GM21526 (cell line): Measurements from ENCODE around the gene GOLGA6L22.
"Not testable (repeated sequence)": the region's sequence is repeated elsewhere in the genome, so short reads cannot be mapped to it uniquely, and the experiment has no call there.

Experiments used
- ATAC-seq: cut with Tn5 transposase; IDR thresholded peaks from one replicate; pipeline ENCODE4 v1.9.1; 2021; ENCODE audit warnings: moderate library complexity; ENCODE audit not compliant: unreplicated experiment, low FRiP score

Gene GOLGA6L22, protein sequence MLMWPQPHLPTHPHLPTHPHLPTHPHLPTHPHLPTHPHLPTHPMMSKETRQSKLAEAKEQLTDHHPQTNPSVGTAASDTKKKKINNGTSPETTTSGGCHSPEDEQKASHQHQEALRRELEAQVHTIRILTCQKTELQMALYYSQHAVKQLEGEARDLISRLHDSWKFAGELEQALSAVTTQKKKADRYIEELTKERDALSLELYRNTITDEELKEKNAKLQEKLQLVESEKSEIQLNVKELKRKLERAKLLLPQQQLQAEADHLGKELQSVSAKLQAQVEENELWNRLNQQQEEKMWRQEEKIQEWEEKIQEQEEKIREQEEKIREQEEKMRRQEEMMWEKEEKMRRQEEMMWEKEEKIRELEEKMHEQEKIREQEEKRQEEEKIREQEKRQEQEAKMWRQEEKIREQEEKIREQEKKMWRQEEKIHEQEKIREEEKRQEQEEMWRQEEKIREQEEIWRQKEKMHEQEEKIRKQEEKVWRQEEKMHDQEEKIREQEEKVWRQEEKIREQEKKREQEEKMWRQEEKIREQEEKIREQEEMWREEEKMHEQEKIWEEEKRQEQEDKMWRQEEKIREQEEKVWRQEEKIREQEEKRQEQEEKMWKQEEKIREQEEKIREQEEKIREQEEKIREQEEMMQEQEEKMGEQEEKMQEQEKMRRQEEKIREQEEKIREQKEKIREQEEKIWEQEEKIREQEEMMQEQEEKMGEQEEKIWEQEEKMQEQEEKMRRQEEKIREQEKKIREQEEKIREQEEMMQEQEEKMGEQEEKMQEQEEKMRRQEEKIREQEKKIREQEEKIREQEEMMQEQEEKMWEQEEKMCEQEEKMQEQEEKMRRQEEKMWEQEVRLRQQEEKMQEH

DNA sequence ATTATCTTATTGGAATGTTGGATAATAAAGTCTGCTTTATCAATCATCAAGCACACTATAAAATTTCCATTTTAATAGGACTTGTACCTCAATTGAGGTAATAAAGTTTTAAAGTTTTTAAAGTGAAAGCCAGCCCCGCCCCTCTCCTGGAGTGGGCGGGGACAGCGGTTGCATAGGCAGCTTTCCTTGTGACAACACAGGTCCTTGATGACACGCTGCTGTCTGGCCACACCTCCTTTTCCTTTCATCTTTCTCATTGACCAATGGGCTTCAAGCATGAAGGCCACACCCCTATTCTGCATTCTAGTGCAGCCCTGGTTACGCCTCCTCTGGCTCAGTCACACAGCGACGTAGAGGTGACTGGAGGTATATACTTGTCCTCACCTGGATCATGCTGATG, at the start of gene GOLGA6L22:
Gene GOLGA6L22, plus strand, starts transcription at position 301 of the 400 bp plus-strand sequence. Its CDS starts 91 bp downstream, at position 392.
- ATAC-seq: not testable (repeated sequence)

DNA sequence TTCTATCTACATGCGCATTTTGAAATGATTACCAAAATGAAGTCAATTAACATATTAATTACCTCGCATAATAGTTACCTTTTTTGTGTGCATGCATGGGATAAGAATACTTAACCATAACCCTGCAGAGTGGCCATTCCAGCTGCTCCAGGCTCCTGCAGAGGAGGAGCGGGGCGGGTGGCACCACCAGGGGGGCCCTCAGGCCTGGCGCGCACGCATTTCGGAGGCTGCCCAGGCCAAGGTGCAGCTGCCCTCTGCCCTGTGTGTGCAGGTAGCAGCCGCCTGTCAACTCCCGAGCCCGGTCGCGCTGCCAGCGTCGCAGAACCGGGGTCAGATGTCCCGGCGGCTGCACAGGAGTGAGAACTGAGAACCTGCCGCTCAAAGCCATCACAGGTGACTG, 41.4 kb upstream of the GOLGA6L22 start:
- ATAC-seq: not testable (repeated sequence)

DNA sequence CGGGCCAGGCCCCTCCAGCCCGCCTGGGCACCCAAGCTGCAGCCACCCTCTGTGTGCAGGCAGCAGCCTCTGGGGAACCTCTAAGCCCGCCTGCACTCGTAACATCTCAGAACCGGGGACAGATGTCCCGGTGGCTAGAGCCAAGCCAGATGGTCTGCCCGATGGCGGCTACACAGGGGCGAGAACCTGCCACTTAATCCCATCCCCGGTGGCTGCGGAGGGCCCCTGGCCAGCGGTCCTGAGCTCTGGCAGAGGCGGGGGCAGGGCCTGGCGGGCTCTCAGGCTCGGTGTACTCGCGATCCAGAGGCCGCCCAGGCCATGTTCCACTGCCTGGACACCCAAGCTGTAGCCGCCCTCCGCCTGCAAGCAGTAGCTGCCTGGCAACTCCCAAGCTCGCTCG, 40.9 kb upstream of the GOLGA6L22 start:
- not testable (repeated sequence) for ATAC-seq

DNA sequence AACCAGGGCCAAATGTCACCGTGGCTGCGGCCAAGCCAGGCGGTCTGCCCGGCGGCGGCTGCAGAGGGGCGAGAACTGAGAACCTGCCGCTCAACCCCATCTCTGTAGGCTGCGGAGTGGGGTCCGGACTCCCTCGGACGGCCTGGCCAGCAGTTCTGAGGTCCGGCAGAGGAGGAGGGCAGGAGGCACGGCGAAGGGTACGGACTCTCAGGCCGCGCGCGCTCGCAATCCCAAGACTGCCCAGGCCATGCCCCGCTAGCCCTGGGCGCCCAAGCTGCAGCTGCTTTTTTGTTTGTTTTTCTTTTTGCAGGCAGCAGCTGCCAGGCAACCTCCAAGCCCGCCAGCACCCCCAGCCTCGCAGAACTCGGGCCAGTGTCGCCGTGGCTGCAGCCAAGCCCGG, 40.5 kb upstream of the GOLGA6L22 start:
- ATAC-seq: not testable (repeated sequence)

DNA sequence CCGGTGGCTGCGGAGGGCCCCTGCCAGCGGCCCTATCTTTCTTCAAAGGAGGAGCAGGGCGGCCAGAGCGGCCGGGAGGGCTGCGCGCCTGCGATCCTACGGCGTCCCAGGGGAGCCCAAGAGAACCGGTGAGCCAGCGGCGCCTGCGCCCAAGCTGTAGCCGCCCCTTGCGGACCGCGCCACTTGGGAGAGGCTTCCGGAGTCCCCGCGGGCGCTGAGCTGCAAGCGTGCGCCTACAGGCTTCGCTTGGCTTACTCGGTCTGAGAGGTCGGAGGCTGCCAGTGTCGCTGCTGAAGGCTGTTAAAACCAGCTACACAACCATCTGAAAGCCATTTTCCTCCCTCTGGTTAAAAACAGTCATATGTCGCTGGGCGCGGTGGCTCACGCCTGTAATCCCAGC, 40.0 kb upstream of the GOLGA6L22 start:
- not testable (repeated sequence) for ATAC-seq

DNA sequence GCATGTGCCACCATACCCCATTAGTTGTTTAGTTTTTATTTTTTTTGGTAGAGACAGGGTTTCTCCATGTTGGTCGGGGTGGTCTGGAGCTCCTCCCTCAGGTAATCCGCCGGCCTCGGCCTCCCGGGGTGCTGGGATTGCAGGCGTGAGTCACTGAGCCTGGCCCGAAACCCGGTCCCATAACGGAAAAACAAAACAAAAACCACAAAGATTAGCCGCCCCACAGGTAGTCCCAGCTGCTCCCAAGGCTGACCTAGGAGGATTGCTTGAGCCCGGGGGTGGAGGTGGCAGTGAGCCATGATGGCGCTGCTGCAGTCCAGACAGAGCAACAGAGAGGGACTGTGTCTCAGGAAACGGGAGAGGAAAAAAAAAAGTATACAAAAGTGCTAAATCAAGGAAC, 38.4 kb upstream of the GOLGA6L22 start:
- ATAC-seq: not testable (repeated sequence)

DNA sequence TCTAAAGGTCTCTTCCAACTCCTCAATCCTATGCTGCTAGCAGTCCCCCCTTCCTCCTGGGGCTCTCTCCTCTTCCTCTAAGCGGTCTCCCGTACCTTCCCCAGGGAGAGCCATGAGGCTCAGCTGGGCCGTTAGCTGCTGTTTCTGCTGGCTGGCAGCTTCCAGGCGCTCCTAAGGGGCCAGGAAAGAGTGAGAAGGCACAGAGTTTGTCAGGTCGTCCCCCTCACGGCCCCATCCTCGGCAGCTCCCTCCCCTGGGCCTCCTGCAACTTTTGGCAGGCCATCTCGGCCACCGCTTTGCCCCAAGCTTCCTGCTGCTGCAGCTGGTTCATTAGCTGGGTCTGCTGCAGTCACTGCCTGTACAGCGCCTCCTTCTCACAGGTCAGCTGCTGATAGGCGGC, 29.3 kb upstream of the GOLGA6L22 start:
- ATAC-seq: not testable (repeated sequence)

DNA sequence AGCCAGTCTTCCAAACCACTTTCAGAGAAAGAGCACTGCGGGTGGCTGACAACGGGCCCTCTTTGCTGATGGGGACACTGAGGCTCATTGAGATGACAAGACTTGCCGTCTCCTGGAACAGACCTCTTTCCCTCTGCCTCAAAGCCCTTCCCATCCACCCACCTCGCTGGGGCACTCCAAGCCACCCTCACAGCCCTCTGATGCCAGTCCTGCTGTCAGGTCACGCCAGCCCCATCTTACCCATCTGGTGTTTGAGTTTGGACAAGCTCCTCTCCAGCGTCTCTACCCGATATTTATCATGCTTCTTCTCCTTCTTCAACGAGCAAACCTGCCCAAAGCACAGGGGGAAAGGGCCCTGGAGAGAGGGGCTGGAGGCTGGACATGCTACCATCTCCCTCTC, 27.0 kb upstream of the GOLGA6L22 start:
- not testable (repeated sequence) for ATAC-seq

DNA sequence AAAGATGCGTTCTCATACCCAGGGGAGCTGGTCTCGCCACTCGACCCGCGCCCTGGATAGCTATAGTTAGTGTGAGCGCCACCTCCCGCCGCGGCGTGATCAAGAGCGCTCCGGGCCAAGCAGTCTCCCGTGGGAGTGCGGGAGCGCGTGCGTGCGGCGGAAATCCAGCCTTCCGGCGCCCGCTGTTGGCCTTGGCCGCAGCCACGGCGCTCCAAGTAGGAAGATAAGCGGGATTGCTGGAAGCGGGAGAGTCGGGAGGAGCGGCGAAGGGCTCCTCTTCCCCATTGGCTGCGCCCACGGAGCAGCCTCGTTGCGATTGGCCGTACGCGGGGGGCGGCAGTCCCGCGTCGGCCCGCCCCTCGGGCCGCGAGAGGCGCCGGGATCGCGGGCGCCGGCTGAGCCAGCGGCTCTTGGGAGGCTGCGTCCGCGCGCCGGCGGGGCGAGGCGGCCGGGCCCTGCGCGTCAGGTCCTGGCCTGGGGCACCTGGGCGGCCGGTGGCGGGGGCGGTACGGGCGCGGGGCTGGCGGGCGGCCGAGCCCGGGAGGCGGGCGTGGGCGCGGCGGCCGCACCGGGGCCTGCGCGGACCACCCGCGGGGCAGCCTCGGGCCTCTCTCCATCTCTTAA, 35.9 kb downstream of the GOLGA6L22 start:
- ATAC-seq: not testable (repeated sequence)

DNA sequence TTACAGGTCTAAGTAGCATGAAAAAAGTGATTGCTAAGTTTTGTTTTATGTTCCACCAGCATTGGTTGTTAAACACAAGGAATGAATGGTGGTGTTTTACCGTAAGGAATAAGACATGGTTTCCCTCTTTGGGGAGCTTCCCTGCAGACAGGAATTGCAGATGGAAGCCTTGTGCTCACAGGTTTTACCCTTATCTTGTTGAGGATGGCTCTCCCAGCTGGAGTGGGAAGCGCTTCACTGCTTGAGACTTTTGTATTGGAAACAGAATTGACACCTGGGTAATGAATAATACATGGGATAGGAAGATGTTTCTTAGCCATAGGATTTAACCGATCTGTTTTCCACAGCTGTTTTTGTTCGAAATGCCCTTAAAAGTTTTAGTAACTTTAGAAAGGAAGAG, 38.5 kb downstream of the GOLGA6L22 start:
- not testable (repeated sequence) for ATAC-seq

DNA sequence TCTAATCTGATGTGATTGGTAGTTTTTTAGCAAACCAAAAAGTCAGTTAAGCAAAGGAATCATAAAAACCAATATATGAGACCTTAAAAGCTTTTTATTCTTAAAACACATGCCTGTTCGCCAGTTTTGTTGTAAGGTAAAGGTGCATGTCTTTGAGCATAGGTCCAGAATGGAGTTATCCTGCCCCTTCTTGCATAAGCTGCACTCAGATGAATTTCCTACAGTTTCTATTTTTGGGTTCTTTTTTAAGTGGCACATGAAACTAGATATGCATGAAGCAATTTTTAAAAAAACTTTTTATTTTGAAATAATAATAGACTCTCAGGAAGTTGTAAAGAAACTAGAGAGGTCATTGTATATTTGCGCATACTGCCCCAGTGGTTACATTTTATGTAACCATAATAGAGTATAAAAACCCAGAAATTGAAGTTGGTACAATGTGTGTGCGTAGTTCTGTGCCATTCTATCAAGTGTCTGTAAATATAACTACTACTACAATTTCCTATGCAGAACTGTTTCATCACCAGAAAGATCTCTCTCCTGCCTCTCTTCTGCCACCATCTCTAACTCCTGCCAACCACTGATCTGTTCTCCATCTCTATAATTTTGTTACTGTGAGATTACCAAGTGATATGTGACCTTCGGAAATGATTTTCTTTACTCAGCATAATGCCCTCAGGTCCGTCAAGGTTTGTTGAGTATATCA, 39.7 kb downstream of the GOLGA6L22 start:
- not testable (repeated sequence) for ATAC-seq

DNA sequence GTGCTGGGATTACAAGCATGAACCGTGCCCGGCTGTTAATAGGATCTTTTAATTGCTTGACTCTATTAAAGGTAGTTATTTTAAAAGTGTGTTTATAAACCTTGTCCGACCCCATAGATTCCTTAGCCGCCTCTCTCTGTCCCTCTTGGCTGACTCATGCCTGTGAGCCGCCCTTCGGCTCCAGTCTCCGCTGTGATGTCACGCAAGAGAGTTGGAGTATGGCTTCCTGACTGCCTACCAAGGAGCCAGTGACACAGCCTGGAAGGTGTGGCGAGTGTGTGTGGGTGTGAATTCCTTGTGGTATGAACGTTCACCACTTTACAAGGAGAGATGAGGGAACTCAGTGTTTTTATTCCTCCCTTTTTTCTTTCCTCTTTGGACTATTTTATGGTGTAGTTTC, 43.6 kb downstream of the GOLGA6L22 start:
- ATAC-seq: not testable (repeated sequence)

DNA sequence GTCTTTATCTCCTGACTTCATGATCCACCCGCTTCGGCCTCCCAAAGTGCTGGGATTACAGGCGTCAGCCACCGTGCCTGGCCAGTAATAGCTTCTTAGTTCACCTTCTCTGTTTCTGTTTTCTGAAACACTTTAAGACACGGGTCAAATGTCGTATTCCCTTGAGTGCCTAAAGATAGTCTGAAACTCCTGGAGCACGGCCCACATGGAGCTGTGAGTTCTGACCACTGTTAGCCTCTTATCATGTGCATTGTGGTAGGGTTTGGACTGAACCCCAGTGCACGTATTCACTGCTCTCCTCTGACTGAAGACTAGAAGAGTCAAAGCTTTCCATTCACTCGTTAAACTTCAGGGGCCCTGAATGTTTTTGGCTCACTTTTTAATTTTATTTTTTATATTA, 48.3 kb downstream of the GOLGA6L22 start:
- ATAC-seq: not testable (repeated sequence)

DNA sequence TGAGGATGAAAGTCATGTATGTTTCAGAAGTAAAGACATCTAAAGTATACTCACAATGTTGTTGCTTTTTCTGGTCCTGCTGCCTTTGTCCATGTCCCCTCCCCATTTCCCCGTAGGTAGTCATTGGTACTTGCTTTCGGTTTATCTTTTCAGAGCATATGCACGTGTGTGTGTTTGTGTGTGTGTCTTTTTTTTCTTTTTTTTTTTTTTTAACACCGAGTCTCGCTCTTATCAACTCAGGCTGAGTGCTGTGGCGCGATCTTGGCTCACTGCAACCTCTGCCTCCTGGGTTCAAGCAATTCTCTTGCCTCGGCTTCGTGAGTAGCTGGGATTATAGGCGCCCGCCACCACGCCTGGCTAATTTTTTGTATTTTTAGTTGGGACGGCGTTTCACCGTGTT, 57.4 kb downstream of the GOLGA6L22 start:
- ATAC-seq: not testable (repeated sequence)
